GM18870 (cell line): ENCODE results near the gene TRAM1L1.

Experiments
- ATAC-seq: cut with Tn5 transposase; IDR thresholded peaks from one replicate; pipeline ENCODE4 v1.9.1; 2021; ENCODE audit warnings: moderate library complexity; ENCODE audit not compliant: unreplicated experiment

Gene TRAM1L1

GRCh38 chr4:117084866-117085701 is at the start of gene TRAM1L1:
TRAM1L1 (minus strand) TSS chr4:117085576; CDS start chr4:117085393, 183 bp downstream.
- no peak for ATAC-seq

- ATAC-seq: peak; percentile 71
Observed at GRCh38 chr4:117134386-117134785, 49.0 kb upstream of the TRAM1L1 start.

GRCh38 chr4:117096886-117097285 is 11.5 kb upstream of the TRAM1L1 start:
- no peak for ATAC-seq

- ATAC-seq: no peak
Observed at GRCh38 chr4:117096462-117096861, 11.1 kb upstream of the TRAM1L1 start.

GRCh38 chr4:117093571-117093970 is 8.2 kb upstream of the TRAM1L1 start:
- no peak for ATAC-seq

GRCh38 chr4:117077760-117078159 is 7.6 kb downstream of the TRAM1L1 start:
- ATAC-seq: no peak

GRCh38 chr4:117068120-117068519 is 17.3 kb downstream of the TRAM1L1 start:
- ATAC-seq: no peak

GRCh38 chr4:117063961-117064696 is 21.2 kb downstream of the TRAM1L1 start:
- ATAC-seq: no peak

GRCh38 chr4:117042962-117043361 is 42.4 kb downstream of the TRAM1L1 start:
- no peak for ATAC-seq
